ENCODE results near the gene KPNA1.
A peak's percentile ranks its signal among the peaks of the same experiment; 100 is the strongest.
"Not testable (repeated sequence)": the region's sequence is repeated elsewhere in the genome, so short reads cannot be mapped to it uniquely, and the experiment has no call there.

The KPNA1 gene

DNA sequence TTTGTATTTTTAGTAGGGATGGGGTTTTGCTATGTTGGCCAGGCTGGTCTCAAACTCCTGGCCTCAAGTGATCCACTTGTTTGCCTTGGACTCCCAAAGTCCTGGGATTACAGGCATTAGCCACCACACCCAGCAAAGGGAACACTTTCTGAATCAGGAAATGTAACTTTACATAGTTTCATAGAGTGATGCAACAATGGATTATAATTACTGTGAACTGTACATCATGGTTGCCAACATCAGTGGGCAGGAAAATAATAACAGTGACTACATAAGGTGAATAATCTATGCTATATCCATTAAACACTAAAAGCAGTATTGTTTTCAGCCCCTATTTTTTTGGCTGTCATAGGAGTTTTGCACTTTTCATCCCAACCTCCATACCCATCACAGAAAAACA is 5.0 kb upstream of the KPNA1 start:
- DNase-seq = no peak

DNA sequence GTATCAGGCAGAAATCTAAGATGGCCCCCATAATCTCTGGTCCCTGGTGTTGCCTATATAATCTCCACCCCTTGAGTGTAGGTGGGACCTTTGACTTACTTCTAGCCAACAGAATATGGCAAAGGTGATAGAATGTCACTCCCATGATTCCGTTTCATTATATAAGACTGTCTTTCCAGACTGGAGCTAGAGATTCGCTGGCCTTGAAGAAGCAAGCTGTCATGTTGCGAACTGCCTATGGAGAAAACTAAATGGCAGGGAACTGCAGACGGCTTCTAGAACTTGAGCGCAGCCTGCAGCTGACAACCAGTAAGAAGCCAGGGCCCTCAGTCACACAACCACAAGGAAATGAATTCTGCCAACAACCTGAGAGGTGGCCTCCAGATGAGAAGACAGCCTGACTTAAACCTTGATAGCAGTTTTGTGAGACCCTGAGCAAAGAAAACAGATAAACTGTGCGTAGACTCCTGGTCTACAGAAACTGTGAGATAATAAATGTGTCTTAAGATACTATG is 2.2 kb upstream of the KPNA1 start:
- DNase-seq = no peak

DNA sequence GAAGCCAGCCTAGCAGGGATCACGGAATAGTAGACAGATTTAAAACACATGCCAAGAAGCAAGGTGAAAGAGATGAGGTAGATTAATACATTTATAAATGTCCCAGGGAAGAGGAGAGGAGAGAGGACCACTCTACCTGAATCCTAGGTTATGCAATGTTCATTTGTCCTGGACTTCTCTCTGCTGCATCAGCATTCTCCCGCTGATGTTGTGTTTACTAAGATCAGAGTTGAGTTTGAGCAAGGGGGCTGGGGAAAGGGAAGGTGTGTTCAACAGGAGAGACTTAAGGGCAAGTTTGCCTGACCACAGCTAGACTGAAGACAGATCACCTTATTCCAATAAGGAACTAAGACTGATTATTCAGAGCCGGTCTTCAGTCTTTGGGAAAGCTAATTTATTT is 1.1 kb upstream of the KPNA1 start:
- no peak for DNase-seq

DNA sequence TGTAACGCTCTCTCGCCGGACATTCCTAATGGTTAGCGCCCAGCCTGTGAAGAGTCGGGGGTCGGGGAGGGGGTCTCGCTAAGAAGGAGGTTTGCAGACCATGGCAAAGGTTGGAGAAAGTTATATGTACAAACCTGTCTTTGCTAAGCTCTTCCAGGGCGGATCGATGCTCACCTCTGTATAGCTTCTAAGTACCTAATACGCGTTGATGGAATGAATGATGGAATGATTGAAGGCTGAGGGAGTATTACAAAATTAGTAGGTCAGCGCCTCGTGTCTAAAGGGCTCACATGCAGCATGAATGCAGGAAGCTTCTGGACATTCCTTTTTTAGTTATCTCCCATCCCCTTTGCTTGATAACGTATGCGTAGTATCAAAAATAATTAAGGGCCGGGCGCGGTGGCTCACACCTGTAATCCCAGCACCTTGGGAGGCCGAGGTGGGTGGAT is 305 bp upstream of the KPNA1 start:
- DNase-seq = no peak

DNA sequence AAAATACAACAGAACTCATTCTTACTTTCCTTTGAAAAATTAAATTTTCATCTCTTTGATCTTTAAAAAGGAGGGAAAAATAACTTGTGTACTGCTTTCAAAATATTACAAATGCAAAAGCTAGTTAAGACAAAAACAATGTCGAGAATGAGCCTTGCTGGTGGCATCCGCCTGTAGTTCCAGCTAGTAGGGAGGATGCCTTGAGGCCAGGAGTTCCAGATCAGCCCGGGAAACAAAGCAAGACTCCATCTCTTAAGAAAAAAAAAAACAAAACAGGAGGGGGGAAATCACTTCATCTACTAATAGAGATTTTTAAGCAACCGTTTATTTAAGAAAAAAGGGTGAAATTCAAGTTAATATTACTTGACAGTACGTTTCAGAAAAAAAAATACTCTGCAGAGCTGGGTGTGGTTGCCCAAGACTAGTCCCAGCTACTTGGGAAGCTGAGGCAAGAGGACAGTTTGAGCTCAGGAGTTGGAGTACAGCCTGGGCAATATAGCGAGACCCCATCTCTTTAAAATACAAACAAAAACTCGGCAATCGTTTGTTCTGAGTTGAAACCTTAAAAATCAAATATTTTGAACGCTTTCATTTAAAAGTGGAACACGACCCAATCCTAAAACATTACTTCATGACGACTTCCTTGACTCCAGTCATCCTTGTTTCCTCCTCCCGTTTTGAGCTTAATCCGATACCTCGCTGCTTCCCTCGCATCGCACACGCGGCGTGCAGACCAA is 1.2 kb downstream of the KPNA1 start:
- no peak for DNase-seq

DNA sequence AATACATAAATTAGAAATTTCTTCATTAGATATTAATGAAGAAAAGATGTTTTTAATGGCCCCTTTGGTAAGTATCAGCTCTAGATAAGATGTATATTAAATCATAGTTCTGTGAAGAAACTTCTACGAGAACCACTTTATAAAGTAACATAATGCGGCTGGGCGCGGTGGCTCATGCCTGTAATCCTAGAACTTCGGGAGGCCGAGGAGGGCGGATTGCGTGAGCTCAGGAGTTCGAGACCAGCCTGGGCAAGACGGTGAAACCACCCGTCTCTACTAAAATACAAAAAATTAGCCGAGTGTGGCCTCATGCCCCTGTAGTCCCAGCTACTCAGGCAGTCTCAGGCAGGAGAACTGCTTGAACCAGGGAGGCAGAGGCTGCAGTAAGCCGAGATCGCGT is 2.5 kb downstream of the KPNA1 start:
- DNase-seq = no peak

DNA sequence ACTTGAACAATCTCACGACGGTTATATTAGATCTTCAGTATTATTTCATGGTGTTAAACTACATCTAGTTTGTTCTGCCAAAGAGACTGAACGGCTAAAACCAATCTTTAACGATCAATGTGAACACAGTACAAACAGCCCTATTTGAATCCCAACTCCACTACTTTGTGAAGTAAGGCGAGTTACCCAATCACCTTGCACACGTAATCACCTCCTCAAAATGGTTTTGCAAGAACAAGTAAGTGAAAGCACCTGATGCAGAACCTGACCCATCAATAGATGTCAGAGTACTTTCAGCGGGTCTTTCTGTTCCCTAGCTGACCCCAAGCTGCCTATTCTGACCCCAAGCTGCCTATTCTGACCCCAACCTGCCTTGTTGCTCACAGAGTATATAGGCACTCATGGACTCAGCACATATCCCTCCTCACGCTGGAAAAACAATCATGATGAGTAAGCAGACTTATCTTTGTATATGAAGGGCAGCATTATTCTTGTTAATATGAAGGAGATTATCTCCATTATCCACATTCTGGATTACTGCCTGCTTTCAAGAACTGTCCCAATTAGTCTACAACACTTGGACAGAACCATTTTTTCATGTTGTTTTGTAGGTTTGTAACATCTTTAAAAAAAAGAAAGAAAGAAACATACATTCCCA is 3.7 kb downstream of the KPNA1 start:
- no peak for DNase-seq

DNA sequence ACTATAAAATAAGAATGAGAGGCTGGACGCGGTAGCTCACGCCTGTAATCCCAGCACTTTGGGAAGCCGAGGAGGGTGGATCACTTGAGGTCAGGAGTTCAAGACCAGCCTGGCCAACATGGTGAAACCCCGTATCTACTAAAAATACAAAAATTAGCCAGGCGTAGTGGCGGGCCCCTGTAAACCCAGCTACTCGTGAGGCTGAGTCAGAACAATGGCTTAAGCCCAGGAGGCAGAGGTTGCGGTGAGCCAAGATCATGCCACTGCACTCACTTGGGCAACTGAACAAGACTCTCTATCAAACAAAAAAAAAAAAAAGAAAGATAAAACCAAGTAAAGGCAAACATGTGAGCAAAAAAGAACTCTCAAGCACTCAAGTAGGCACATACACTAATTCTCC is 5.8 kb downstream of the KPNA1 start:
- DNase-seq = not testable (repeated sequence)

DNA sequence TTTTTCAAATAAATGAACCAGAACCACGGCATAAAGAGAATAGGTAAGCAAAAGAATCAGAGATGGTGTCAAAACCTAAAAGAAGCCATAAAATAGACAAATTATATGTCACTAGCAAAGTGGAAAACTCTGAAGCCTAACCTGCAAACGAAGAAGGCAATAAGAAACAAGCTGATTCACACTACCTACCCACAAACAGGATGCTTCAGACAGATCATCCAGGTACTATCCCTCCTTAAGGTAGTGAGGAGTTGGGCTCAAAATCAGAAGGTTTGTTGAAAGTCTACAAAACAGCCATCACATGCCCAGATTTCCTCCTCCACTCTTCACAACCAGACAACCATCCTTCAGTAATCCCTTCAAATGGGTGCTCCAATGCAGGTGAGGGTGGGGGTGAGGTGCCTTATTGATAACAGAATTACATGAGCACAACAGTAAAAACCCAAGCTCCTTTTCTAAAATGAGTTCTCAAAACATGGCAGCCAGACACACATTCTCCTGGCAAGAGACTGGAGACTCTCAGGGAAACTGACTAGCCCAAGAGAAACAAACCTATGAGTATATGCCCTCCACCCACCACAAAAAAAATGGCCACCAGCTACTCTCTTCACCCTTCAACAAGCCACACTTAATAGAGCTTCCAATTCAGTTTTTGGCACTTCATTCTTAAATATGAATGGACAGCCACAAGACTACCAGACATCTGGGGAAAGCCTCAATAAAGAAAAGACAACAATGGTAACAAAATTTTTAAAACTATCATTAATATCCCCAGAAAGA is 6.4 kb downstream of the KPNA1 start:
- no peak for DNase-seq

DNA sequence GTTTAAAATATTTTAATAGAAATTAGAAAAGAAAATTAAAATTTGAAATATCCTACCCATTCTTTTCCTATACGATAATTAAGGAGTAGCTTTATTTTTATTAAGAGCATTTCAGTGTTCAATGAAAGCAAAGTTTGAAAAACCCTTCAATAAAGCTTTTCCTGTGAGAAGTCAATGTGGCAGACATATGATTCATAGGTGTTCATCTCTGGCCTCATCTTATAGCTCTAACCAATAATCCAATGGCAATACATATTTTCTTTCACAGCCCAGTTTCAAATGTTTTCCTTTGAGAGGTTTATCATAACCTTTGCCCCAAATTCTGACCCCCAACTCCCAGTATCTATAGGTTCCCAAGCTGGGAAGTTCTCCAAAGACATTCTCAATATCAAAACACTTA is 8.3 kb downstream of the KPNA1 start:
- no peak for DNase-seq

DNA sequence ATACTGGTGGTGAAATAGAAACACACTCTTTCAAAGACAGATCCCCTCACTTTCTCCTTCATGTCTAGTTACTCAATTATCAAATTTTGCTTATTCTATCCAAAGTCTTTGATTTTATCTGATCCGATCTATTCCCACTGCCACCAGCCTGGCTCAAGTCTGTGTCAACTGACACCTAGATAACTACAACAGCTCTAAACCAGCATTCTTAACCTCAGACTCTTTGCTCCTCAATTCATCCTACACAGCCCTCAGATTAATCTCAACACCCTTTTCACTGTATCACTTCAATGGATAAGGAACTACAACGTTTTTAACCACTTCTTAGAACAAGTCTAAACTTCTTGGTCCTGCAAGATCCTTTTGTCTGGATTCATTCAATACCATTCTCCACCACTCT is 9.1 kb downstream of the KPNA1 start:
- no peak for DNase-seq

DNA sequence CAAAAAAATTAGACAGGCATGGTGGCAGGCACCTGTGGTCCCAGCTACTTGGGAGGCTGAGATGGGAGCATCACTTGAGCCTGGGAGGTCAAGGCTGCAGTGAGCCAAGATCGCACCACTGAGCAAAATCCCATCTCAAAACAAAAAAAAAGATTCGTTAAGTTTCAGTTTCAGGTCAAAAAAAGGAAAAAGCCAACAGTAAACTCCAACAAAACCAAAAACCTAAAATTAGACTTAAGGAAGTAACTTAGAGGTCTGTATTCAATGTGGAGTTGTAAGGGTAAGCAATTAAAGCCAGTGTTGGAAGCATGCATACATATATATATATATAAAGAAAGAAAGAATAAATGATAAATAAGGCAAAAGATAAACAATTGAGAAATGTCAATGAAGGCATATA is 11.8 kb downstream of the KPNA1 start:
- DNase-seq = no peak

DNA sequence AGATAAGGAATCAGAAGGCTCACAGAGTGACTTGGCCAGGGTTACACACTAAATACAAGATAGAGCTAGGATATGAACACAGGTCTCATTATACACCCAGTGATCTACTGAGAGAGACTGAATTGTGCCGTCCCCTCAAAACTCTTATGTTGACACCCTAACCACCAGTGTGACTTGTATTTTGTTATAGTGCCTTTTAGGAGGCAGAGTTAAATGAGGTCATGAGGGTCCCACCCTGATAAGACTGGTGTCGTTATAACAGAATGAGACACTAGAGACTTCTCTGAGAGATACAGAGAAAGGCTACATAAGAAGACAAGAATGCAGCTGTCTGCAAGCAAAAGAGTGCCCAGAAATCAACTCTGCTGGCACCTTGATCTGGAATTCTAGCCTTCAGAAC is 12.6 kb downstream of the KPNA1 start:
- no peak for DNase-seq

DNA sequence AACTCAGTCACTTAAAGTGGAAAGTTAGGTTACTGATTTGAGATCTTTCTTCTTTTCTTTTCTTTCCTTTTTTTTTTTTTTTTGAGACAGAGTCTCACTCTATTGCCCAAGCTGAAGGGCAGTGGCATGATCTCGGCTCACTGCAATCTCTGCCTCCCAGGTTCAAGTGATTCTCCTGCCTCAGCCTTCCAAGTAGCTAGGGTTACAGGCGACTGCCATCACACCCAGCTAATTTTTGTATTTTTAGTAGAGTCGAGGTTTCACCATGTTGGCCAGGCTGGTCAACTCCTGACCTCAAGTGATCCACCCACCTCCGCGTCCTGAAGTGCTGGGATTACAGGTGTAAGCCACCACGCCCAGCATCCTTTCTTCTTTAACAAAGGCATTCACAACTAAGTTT is 13.8 kb downstream of the KPNA1 start:
- not testable (repeated sequence) for DNase-seq

DNA sequence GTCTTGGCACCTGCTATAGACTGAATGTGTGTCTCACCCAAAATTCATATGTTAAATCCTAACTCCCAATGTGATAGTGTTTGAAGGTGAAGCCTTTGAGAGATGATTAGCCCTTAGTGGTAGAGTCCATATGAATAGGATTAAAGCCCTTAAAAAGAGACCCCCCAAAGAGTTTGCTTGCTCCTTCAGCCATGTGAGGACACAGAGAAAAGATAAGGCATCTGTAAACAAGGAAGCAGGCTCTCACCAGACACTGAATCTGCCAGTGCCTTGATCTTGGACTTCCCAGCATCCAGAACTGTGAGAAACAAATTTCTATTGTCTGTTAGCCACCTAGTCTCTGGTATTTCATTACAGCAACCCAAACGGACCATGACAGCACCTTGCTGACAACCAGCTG is 16.6 kb downstream of the KPNA1 start:
- no peak for DNase-seq

DNA sequence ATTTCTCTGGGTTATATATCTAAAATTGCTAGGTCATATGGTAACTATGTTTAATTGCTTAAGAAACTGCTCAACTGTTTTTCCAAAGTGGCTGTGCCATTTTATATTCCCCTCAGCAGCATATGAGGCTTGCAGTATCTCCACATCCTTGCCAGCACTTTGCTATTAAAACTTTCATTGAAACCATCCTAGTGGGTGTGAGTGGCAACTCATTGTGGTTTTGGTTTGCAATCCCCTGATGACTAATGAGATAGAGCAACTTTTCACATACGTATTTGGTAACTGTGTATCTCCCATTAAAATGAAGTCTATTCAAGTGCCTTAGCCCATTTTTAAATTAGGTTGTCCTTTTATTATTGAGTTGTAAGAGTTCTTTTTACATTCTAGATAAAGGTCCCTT is 17.3 kb downstream of the KPNA1 start:
- peak in 2 of 5 experiments; percentile 27 to 70 for DNase-seq

DNA sequence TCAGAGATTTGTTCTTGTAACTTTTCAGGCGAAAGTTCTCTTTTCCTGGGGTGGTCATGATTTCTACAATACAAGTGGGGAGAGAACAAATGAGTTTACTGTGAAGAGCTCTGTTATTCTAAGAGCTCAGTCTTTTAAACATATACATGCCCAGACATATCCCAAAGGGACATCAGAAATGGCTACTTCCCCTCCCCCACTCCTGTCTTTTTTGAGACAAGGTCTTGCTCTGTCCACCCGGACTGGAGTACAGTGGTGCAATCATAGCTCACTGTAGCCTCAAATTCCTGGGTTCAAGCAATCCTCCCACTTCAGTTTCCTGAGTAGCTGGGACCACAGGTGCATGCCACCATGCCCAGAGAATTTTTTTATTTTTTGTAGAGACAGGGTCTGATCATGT is 18.2 kb downstream of the KPNA1 start:
- DNase-seq = no peak

DNA sequence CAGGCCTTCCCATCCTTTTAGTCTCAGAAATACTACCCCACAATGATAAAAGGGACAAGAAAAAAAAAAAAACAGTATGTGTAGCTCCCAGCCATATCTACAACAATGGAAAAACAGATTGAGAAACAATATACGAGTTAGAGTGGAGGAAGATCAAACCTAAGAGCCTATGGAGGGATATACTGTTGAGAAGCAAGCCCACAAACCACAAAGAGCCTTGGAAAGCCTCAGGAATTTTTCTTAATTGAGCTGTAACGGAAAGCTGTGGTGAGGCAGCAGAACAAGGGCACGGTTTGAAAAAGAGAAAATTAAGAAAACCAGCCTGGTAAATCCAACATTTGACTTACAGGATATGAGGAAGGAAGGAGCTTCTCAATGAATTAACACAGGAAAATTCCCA is 21.4 kb downstream of the KPNA1 start:
- DNase-seq = no peak

DNA sequence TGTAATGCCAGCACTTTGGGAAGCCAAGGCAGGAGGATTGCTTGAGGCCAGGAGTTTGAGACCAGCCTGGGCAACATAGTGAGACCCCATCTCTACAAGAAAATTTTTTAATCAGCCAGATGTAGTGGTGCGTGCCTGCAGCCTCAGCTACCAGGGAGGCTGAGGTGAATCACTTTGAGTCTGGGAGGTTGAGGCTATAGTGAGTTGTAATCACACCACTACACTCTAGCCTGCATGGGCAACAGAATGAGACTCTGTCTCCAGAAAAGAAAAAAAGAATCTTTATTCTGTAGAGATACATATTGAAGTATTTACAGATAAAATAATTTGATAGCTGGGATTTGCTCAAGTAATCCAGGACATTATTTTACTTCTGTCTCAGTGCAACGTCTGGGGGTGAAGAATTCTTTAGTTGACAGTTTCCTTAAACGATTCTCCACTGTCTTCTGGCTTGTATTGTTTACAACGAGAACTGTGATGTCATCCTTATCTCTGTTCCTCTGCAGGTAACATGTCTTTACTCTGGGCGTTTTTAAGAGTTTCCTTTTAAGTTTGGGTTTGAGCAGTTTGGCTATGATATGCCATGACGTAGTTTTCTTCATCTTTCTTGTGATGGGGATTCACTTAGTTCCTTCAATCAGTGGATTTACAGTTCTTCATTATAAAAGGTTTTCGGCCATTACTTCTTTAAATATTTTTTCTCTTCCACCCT is 26.3 kb downstream of the KPNA1 start:
- DNase-seq = peak in 1 of 5 experiments; percentile 15

DNA sequence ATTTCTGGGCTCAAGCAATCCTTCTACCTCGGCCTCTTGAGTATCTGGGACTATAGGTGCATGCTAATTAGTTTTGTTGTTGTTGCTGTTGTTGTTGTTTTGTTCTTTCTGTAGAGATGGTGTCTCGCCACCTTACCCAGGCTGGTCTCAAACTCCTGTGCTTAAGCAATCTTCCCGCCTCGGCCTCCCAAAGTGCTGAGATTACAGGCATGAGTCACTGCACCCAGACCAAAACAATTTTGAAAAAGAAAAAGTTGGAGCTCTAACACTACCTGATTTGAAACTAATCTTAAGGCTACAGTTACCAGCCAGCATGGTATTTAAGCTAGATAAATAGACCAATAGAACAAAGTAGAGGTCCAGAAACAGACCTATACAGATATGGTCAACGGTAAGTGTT is 29.8 kb downstream of the KPNA1 start:
- DNase-seq = no peak

DNA sequence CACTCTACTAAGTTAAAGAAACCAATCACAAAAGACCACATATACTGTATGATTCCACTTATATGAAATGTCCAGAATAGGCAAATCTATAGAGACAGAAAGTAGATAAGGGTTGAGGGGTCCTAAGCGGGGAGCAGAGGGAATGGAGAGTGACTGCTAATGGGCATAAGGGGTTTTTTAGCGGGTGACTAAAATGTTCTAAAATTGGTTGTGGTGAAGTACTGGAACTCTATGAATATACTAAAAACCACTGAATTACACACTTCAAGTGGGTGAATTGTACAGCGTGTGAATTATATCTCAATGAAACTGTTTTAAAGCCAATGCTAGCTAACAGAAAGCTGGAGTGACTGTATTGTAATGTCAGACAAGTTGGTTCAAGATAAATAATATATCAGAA is 33.3 kb downstream of the KPNA1 start:
- no peak for DNase-seq

DNA sequence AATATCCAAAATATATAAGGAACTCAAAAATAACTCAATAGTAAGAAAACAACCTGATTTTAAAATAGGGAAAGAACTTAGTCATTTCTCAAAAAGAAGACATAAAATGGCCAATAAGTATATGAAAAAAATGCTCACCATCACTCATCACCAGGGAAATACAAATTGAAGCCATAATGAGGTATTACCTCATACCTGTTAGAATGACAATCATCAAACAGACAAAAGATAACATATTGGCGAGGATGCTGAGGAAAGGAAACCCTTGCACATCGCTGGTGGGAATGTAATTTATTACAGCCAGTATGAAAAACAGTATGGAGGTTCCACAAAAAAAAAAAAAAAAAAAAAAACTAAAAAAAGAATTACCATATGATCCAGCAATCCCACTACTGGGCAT is 38.2 kb downstream of the KPNA1 start:
- DNase-seq = no peak

DNA sequence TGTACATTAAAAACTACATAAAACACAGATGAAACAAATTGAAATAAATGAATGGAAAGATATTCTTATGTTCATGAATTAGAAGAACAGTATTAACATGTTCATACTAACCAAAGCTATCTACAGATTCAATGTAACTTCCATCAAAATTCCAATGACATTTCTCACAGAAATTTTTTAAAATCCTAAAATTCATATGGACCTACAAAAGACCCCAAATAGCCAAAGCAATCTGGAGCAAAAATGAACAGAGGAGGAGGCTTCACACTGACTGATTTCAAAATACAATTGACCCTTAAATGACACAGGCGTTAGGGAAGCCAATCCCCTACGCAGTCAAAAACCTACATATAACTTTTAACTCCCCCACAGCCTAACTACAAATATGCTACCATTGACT is 39.4 kb downstream of the KPNA1 start:
- no peak for DNase-seq
